HEK293T (cell line): ENCODE data around the gene FDXACB1.
A peak's percentile ranks its signal among the peaks of the same experiment; 100 is the strongest.

Experiments
- CTCF ChIA-PET: fragments of 350-600 bp; formaldehyde crosslinking; extraction: SDS; loops from one replicate; lab custom pipeline; 2021; ENCODE audit warnings: antibody characterized with exemption, inconsistent platforms; lab: Yijun Ruan, JAX
- POLR2A ChIA-PET: fragments of 350-600 bp; formaldehyde crosslinking; extraction: SDS; loops from one replicate; lab custom pipeline; 2020; ENCODE audit warnings: antibody characterized with exemption, inconsistent platforms; lab: Yijun Ruan, JAX
- DNase-seq: peaks from one replicate; pipeline ENCODE4 v3.0.0; 2012; ENCODE audit warnings: mixed read lengths; ENCODE audit errors: extremely low spot score
- ARNT ChIP-seq: fragments of 450-650 bp; IDR thresholded peaks from 2 replicates; pipeline ENCODE4 v1.6.1; 2017; ENCODE audit warnings: mild to moderate bottlenecking
- BHLHE40 ChIP-seq: fragments of 450-650 bp; IDR thresholded peaks from 2 replicates; pipeline ENCODE4 v1.6.1; 2016; ENCODE audit warnings: mild to moderate bottlenecking, moderate library complexity, borderline replicate concordance
- CTBP1 ChIP-seq: fragments of 450-650 bp; IDR thresholded peaks from 2 replicates; pipeline ENCODE4 v1.6.1; 2016; ENCODE audit warnings: borderline replicate concordance
- ELF4 ChIP-seq: fragments of 450-650 bp; IDR thresholded peaks from 2 replicates; pipeline ENCODE4 v1.6.1; 2017; ENCODE audit warnings: antibody characterized with exemption
- FOXA1 ChIP-seq: fragments of 450-650 bp; IDR thresholded peaks from 2 replicates; pipeline ENCODE4 v1.6.1; 2016; ENCODE audit warnings: mild to moderate bottlenecking
- FOXK2 ChIP-seq: fragments of 450-650 bp; IDR thresholded peaks from 2 replicates; pipeline ENCODE4 v1.6.1; 2016; ENCODE audit warnings: mild to moderate bottlenecking
- FOXM1 ChIP-seq: fragments of 450-650 bp; IDR thresholded peaks from 2 replicates; pipeline ENCODE4 v1.6.1; 2017; ENCODE audit warnings: mild to moderate bottlenecking, borderline replicate concordance
- HDGF ChIP-seq: fragments of 450-650 bp; IDR thresholded peaks from 2 replicates; pipeline ENCODE4 v1.6.1; 2017; ENCODE audit warnings: antibody characterized with exemption, borderline replicate concordance
- L3MBTL2 ChIP-seq: fragments of 450-650 bp; conservative IDR thresholded peaks from 2 replicates; pipeline ENCODE4 v1.6.1; 2016; ENCODE audit warnings: mild to moderate bottlenecking
- LEF1 ChIP-seq: fragments of 450-650 bp; IDR thresholded peaks from 2 replicates; pipeline ENCODE4 v1.6.1; 2017; ENCODE audit warnings: mild to moderate bottlenecking, borderline replicate concordance
- NFRKB ChIP-seq: fragments of 450-650 bp; IDR thresholded peaks from 2 replicates; pipeline ENCODE4 v1.6.1; 2016; ENCODE audit warnings: mild to moderate bottlenecking, moderate library complexity
- SP1 ChIP-seq: fragments of 450-650 bp; IDR thresholded peaks from 2 replicates; pipeline ENCODE4 v1.6.1; 2017
- SUZ12 ChIP-seq: fragments of 450-650 bp; IDR thresholded peaks from 2 replicates; pipeline ENCODE4 v1.6.1; 2016; ENCODE audit warnings: mild to moderate bottlenecking
- TARDBP ChIP-seq: fragments of 450-650 bp; IDR thresholded peaks from 2 replicates; pipeline ENCODE4 v1.6.1; 2016
- ZNF384 ChIP-seq: fragments of 450-650 bp; IDR thresholded peaks from 2 replicates; pipeline ENCODE4 v1.6.1; 2016
- TF ChIP-seq, protein P1 (sequence below): fragments of 450-650 bp; IDR thresholded peaks from 2 replicates; pipeline ENCODE4 v1.6.1; 2016

Gene FDXACB1

DNA sequence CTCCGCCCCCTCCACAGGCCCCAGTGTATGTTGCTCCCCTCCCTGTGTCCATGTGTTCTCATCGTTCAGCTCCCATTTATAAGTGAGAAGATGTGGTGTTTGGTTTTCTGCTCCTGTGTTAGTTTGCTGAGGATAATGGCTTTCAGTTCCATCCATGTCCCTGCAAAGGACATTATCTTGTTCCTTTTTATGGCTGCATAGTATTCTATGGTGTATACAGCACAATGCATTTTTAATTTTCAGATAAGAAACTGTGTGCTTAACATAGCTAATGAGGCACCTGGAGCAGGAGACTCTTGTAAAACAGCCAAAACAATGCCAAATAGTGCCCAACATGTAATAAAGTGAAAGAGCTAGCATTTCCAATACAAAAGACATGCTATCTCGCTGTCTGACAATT, 29.3 kb downstream of the FDXACB1 start:
- DNase-seq = no peak
- CTCF ChIA-PET = no interaction called here
- POLR2A ChIA-PET = no interaction called here
- TF ChIP-seq L3MBTL2 = no peak
- no peak for TF ChIP-seq FOXK2

DNA sequence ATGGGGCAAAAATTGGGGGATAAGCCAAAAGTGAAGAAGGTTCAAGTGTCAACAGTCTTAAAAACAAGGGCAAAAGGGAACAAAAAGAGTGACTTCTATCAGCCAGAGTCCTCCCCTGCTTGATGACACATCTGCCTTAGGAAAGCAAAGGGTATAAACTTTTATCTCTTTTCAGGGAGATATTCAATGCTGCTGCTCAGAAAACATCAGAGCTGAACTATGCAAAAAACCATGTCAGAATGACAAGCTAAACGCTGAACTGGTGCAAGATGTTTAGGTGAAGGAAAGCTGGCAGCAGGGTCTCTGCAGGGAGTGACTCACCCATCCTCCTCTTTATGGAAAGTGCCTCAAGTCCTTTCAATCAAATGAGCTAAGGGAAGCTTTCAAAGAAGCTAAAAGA, 32.3 kb downstream of the FDXACB1 start:
- TF ChIP-seq CTBP1 = no peak
- POLR2A ChIA-PET = interaction anchor here (0.7 to 1.6 kb wide), 2 partner anchors 25 to 92 kb away, joined by 3 to 5 read pairs; partner anchors contain the start of gene ALG9
- CTCF ChIA-PET = interaction anchor here (0.5 to 1.0 kb wide), 2 partner anchors 9 to 120 kb away, joined by 3 read pairs; no protein-coding TSS in a partner anchor
- no peak for DNase-seq

DNA sequence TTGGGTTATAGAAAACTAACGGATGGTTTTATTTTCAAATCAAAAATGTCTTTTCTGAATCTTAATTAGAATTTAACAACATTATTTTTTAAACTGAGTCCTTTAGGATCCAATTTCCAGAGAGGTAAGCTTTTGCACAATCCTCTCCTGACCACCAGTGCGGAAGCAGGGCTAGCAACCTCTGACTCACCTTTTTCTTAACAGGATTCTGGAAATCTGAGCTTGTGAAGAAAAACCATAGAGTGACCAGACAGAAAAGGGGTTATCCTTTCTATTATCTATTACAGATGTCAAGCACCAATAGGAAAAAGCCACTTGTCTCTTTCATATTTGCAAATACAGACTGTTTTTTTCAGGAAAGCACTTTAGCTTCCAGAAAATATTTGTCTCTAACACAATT, 32.9 kb downstream of the FDXACB1 start:
- ChIA-PET POLR2A (interaction anchor here (1.6 kb wide), 1 partner anchor 25 kb away, joined by 5 read pairs; the partner anchor contains the start of gene ALG9), CTCF (interaction anchor here (1.0 kb wide), 1 partner anchor 10 kb away, joined by 3 read pairs; no protein-coding TSS in a partner anchor)
- DNase-seq = no peak
- no peak for TF ChIP-seq ELF4
- no peak for TF ChIP-seq ZNF384
- TF ChIP-seq LEF1 = no peak
- no peak for TF ChIP-seq TARDBP
- TF ChIP-seq NFRKB = no peak
- TF ChIP-seq CTBP1 = no peak

DNA sequence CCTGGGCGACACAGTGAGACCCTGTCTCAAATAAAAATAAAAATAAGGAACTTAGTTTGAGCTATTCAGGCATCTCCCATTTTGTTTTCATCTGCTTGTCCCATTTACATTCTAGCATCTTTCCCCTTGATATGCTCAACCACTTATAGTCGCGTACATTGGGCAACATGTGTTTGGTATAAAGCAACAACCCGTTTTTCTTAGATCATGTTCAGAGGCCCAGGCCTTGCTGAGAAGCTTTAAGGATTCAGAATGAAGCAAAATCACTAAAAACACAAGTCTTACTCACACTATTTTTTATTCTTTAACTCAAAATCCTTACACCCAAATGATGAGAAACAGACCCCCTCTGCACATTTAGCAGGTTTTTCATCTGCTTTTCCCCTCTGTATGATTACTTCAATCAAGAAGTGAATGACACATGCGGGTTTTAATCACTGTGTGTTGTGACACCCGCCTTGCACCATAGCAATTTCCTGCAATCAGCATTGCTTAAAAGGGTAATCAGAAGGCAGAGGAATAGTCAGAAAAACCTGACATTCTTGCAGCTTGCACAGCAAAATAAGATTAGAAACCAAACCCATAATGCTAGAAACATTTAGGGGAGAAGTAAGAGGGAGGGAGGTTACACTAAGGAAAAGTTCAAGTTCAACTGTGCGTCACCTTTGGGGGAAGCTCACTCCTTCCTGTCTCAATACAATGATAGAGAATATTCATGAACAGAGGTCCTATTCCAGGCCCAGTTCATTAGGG, 33.5 kb downstream of the FDXACB1 start:
- POLR2A ChIA-PET = interaction anchor here (1.6 kb wide), 1 partner anchor 26 kb away, joined by 5 read pairs; the partner anchor contains the start of gene ALG9
- no peak for DNase-seq
- CTCF ChIA-PET = no interaction called here
- no peak for TF ChIP-seq L3MBTL2
- TF ChIP-seq, protein P1, sequence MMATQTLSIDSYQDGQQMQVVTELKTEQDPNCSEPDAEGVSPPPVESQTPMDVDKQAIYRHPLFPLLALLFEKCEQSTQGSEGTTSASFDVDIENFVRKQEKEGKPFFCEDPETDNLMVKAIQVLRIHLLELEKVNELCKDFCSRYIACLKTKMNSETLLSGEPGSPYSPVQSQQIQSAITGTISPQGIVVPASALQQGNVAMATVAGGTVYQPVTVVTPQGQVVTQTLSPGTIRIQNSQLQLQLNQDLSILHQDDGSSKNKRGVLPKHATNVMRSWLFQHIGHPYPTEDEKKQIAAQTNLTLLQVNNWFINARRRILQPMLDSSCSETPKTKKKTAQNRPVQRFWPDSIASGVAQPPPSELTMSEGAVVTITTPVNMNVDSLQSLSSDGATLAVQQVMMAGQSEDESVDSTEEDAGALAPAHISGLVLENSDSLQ = no peak
- TF ChIP-seq SP1 = no peak
- no peak for TF ChIP-seq NFRKB
- no peak for TF ChIP-seq HDGF
- TF ChIP-seq FOXM1 = no peak
- no peak for TF ChIP-seq ARNT
- TF ChIP-seq LEF1 = no peak
- no peak for TF ChIP-seq FOXA1

DNA sequence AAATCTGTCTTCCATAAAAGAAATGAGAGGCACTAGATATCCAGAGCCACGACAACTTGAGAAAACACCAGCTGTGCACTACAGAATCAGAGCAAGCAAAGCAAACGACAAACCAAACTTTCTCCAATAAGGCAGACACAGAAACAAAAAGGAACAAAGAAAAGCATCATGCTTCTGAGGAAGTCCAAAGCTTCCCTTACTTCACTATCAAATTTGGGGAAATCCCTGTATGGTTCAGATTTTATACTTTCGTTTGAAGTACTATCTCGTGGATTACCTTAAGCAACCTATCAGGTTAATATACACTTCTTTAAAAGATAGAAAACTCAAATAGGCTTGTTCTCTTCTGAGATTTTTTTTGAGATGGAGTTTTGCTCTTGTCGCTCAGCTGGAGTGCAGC, 35.3 kb downstream of the FDXACB1 start:
- CTCF ChIA-PET = interaction anchor here (0.9 kb wide), 1 partner anchor 8 kb away, joined by 3 read pairs; no protein-coding TSS in a partner anchor
- TF ChIP-seq CTBP1 = no peak
- TF ChIP-seq BHLHE40 = no peak
- TF ChIP-seq FOXK2 = no peak
- TF ChIP-seq ZNF384 = no peak
- no peak for TF ChIP-seq NFRKB
- TF ChIP-seq FOXA1 = no peak
- no peak for TF ChIP-seq FOXM1
- no peak for TF ChIP-seq TARDBP
- no peak for TF ChIP-seq SP1
- no peak for TF ChIP-seq SUZ12
- TF ChIP-seq HDGF = no peak
- no peak for TF ChIP-seq ARNT
- no peak for TF ChIP-seq LEF1
- no peak for TF ChIP-seq ELF4
- TF ChIP-seq, protein P1 = no peak
- no peak for TF ChIP-seq L3MBTL2
- POLR2A ChIA-PET = no interaction called here
- DNase-seq = no peak

DNA sequence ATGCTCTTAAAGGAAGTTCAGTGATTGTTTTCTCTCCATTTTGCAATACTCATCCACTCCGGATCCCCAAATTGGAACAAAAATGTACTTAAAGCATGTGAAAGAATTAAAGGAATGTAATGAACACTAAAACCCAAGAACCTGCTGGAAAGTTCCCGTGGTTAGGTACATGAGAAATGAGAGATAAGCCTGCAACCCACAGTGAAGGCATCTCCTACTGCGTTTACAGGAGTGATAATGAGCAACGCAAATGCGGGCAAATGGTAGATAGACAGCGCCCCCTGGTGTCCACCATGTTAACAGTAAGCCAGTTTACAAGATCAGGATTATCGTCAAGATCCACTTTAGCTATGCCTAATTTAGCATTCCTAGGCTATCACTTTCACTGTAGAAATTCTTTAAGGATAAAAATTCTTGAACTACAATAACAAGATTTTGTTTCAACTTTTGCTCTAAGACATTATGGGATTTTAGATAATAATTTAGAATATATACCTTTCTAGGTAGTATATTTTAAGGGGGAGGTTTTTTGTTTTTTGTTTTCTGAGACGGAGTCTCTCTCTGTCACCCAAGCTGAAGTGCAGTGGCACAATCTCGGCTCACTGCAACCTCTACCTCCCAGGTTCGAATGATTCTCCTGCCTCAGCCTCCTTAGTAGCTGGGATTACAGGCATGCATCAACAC, 37.5 kb downstream of the FDXACB1 start:
- TF ChIP-seq CTBP1 (0 out of 2 replicates have a peak, but pooled peaks have one; percentile 12), SUZ12 (no peak)
- DNase-seq = peak; percentile 71
- POLR2A ChIA-PET = no interaction called here
- CTCF ChIA-PET = interaction anchor here (0.6 to 1.7 kb wide), 9 partner anchors 9 to 1330 kb away, joined by 3 to 8 read pairs (median 3); partner anchors contain the start of gene ALG9

DNA sequence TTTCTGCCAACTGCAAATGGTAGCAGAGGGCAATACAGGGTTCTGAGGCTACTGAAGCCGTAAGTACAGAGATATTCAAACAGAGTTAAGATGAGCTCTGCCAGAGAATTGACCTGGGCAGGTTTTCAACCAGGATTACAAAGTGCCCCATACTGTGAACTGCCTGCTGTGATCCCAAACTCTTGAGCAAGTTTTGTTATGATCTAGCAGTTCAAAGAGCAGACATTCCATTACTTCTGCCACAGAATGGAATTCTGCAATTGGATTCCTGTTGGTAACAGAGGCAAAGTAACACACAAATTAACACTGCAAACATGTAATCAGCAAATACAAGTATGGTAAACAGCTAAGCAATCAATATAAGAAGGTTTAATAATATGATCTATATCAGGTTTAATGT, 38.8 kb downstream of the FDXACB1 start:
- TF ChIP-seq HDGF (no peak), SP1 (no peak), SUZ12 (no peak), ELF4 (no peak), L3MBTL2 (no peak), NFRKB (no peak), ARNT (no peak), BHLHE40 (no peak), FOXA1 (no peak)
- TF ChIP-seq, protein P1 = no peak
- POLR2A ChIA-PET = no interaction called here
- no peak for DNase-seq
- CTCF ChIA-PET = no interaction called here
